OCI-LY7 (cell line): ENCODE data around the gene GET3.

ENCODE experiments used
- EZH2phosphoT487 ChIP-seq: fragments of 200-600 bp; sonication (generic); IDR thresholded peaks from 2 replicates; pipeline ENCODE4 v1.6.1; 2018; ENCODE audit warnings: low read depth, borderline replicate concordance, mild to moderate bottlenecking, mixed run types, antibody characterized with exemption, low read length, moderate library complexity, mixed read lengths
- TF ChIP-seq, protein P1 (sequence below): fragments of 200-600 bp; sonication (generic); conservative IDR thresholded peaks from 2 replicates; pipeline ENCODE4 v1.5.1; 2014; ENCODE audit warnings: mild to moderate bottlenecking, antibody characterized with exemption, low read length, moderate library complexity, mixed read lengths

DNA sequence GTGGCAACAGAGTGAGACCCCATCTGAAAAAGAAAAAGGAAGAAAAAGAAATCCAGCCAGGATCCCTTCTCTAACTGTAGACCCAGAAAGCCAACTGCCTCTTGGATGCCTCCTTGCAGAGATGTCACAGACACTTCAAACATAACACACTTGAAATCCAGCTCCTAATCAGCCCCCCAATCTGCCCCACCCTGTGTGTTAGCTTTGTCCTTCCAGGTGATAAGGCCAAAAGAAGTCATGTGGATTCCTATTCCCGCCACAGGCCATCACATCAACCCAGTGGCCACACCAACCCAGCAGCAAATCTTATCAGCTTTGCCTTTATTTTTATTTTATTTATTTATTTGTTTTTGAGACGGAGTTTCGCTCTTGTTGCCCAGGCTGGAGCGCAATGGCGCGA, 22.4 kb downstream of the GET3 start:
- TF ChIP-seq, protein P1, sequence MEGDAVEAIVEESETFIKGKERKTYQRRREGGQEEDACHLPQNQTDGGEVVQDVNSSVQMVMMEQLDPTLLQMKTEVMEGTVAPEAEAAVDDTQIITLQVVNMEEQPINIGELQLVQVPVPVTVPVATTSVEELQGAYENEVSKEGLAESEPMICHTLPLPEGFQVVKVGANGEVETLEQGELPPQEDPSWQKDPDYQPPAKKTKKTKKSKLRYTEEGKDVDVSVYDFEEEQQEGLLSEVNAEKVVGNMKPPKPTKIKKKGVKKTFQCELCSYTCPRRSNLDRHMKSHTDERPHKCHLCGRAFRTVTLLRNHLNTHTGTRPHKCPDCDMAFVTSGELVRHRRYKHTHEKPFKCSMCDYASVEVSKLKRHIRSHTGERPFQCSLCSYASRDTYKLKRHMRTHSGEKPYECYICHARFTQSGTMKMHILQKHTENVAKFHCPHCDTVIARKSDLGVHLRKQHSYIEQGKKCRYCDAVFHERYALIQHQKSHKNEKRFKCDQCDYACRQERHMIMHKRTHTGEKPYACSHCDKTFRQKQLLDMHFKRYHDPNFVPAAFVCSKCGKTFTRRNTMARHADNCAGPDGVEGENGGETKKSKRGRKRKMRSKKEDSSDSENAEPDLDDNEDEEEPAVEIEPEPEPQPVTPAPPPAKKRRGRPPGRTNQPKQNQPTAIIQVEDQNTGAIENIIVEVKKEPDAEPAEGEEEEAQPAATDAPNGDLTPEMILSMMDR: no peak
- TF ChIP-seq EZH2phosphoT487: no peak
